Astrocyte (in vitro differentiated cells and primary cell): ENCODE results near the gene RPP40.

ENCODE experiments used
- CTCF ChIP-seq: IDR thresholded peaks from 2 replicates; pipeline ENCODE4 v1.5.1; 2011; ENCODE audit warnings: low read depth, mild to moderate bottlenecking, inconsistent platforms, low read length, moderate library complexity; ENCODE audit not compliant: insufficient read depth
- EZH2 ChIP-seq: IDR thresholded peaks from 2 replicates; pipeline ENCODE4 v1.6.1; 2012; ENCODE audit warnings: mild to moderate bottlenecking, low read length, inconsistent platforms; ENCODE audit not compliant: insufficient read depth

- TF ChIP-seq CTCF (no peak), EZH2 (no peak)
Measured at GRCh38 chr6:5023923-5024322, 20.1 kb upstream of the RPP40 start.
